Measurements from ENCODE around the gene NCEH1. TPM values are rescaled to one million over a fixed set of nuclear protein-coding genes. Genes with fewer than 3 reads are reported as not detected.
A peak's percentile ranks its signal among the peaks of the same experiment; 100 is the strongest.

NCEH1 gene
- total and polyA plus RNA-seq, 2 of the 4 experiments (the other 2 are of a cell fraction) = 22.3 to 23.3 TPM

- CTCF ChIA-PET = interaction anchor here (1.4 kb wide), 1 partner anchor 35 kb away, joined by 5 read pairs; the partner anchor contains the start of gene NCEH1
- no peaks in the 10 kb centered on the region for H4K20me1 ChIP-seq (ENCODE audit: insufficient read depth, low read length)
- no CpG with 5 or more reads among the region's 7 CpGs for WGBS, 2 experiments (ENCODE audit: extremely low coverage in 2 of 2, insufficient read length in 1 of 2)
- peaks cover 28 to 60% of the 10 kb centered on the region in 2 experiments for H3K79me1 ChIP-seq (ENCODE audit: low read depth in 1 of 2, low read length in 2 of 2)
- no peaks in the 10 kb centered on the region for H3K36me3 ChIP-seq (ENCODE audit: control insufficient read depth, insufficient read depth, low read length)
- no peaks in the 10 kb centered on the region for H3K9me3 ChIP-seq (ENCODE audit: control insufficient read depth, insufficient read depth, low read length)
- H3K14ac ChIP-seq (replicated peaks; ENCODE audit: low read depth, low read length) = peak overlapping the region; percentile 64; the same call in 1 of the 2 replicates
- H3K56ac ChIP-seq (ENCODE audit: extremely low read depth, insufficient read depth, low read length) = no peak overlapping the region
- POLR2A ChIA-PET (ENCODE audit: unreplicated experiment) = no interaction called here
- no peak overlapping the region for H3K23ac ChIP-seq (ENCODE audit: low read depth, low read length)
- peak overlapping the region; percentile 29; the same call in 1 of the 2 replicates for H4K91ac ChIP-seq (ENCODE audit: insufficient read depth, low read depth, low read length)
- H2AK5ac ChIP-seq (ENCODE audit: low read depth, low read length) = peak overlapping the region; percentile 86
- H3K4me1 ChIP-seq (ENCODE audit: control insufficient read depth, insufficient read depth, low read length) = peaks cover 16% of the 10 kb centered on the region
- H3K18ac ChIP-seq (ENCODE audit: low read depth, low read length) = peak overlapping the region; percentile 57; the same call in 1 of the 2 replicates
- no TSS peak for BruUV-seq (replicated peaks)
- peak overlapping the region; percentile 69 for H3K4ac ChIP-seq (ENCODE audit: low read depth, low read length)
- no peak overlapping the region for H2AK9ac ChIP-seq (replicated peaks; ENCODE audit: low read depth, low read length, poor library complexity)
- H2AFZ ChIP-seq (replicated peaks; ENCODE audit: low read length, poor library complexity) = no peak overlapping the region
- peak overlapping the region; percentile 56; the same call in 1 of the 2 replicates for H3K4me2 ChIP-seq (ENCODE audit: low read depth, low read length)
- H4K8ac ChIP-seq (ENCODE audit: low read depth in 2 of 2, low read length in 2 of 2) = peak overlapping the region; percentile 26 to 42; a peak in 2 of 4 replicates
- peak overlapping the region; percentile 61 for H2BK20ac ChIP-seq (ENCODE audit: low read depth, low read length)
- in situ Hi-C loops (cut with MboI; ENCODE audit: low sequenced_read_pairs) (no loop called here), dilution Hi-C loops (cut with HindIII; ENCODE audit: low sequenced_read_pairs, unreplicated experiment) (no loop called here), intact Hi-C loops (cut with micrococcal nuclease) (no loop called here)
- no peaks in the 10 kb centered on the region; the same call in 1 of the 2 replicates for H3K9me1 ChIP-seq (ENCODE audit: insufficient read depth, low read length)
- peak overlapping the region; percentile 20; the same call in 1 of the 2 replicates for H4K5ac ChIP-seq (ENCODE audit: low read depth, low read length)
- H2BK5ac ChIP-seq (ENCODE audit: low read depth, low read length, poor library complexity, severe bottlenecking) = peak overlapping the region; percentile 81
- DNase-seq (peak; percentile 65), ATAC-seq (ENCODE audit: low read depth) (peak; percentile 18; the same call in 1 of the 2 replicates)
- TF ChIP-seq RAD21 (IDR thresholded peaks at IDR 0.05; ENCODE audit: low read length) (peak; percentile 34; the same call in 1 of the 2 replicates), CTCF (conservative IDR thresholded peaks at IDR 0.05; ENCODE audit: low read depth, low read length) (peak; percentile 62), ELK1 (IDR thresholded peaks at IDR 0.05; ENCODE audit: borderline replicate concordance, low read depth, low read length) (no peak), SMC3 (IDR thresholded peaks at IDR 0.05; ENCODE audit: low read depth, low read length) (0 out of 2 replicates have a peak, but pooled peaks have one; percentile 6), POLR2A (IDR thresholded peaks at IDR 0.05; ENCODE audit: low read depth, low read length) (no peak), RCOR1 (IDR thresholded peaks at IDR 0.05; ENCODE audit: insufficient replicate concordance, low read length) (no peak)
- peak overlapping the region; percentile 73; the same call in 1 of the 2 replicates for H2BK120ac ChIP-seq (ENCODE audit: low read depth, low read length)
- no peak overlapping the region; the same call in 1 of the 2 replicates for H3K9ac ChIP-seq (ENCODE audit: low read depth, low read length)
- H2BK15ac ChIP-seq (ENCODE audit: low read depth, low read length) = peak overlapping the region; percentile 83; the same call in 2 of the 3 replicates
- H3K4me3 ChIP-seq (ENCODE audit: insufficient read depth, low read depth, low read length) = no peak overlapping the region
- H3K27ac ChIP-seq (ENCODE audit: insufficient read depth, low read length) = peak overlapping the region; percentile 70; the same call in 1 of the 2 replicates
- no peaks in the 10 kb centered on the region for H3K27me3 ChIP-seq (ENCODE audit: control insufficient read depth, insufficient read depth, low read length)
These were observed 35.2 kb downstream of the NCEH1 start for GRCh38 chr3:172675441-172676193.

Data from IMR-90 (cell line).